NCI-H2196 treated with DMSO at 0.1 percent for 48 hours (cell line): ENCODE measurements around the gene VILL.

ENCODE experiments used
- DNase-seq: peaks from one replicate; lab custom pipeline; 2025; ENCODE audit not compliant: unreplicated experiment; lab: John Stamatoyannopoulos, UW

VILL gene

DNA sequence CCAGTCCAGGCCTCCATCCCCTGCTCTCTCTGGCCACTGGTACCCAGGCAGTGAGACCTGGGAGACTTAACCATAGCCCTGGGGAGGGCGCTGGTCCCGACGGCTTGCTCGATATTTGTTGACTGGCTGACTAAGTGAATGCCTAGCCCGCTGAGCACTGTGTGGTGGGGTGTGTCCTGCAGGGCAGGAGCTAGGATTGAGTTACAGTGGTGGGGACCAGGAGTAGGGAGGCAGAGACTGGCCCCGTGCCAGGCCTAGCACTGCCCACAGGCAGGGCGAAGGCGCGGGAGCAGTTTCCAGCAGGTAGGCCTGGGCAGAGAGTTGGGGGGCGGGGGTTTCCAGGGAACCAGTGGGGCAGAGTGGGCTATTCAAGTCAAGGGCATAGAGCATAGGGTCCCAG lies at the start of gene VILL:
Gene VILL, plus strand, starts transcription at position 260 of the 400 bp plus-strand sequence. CDS start 2,887 bp downstream, outside the sequence.
- no peak for DNase-seq

DNA sequence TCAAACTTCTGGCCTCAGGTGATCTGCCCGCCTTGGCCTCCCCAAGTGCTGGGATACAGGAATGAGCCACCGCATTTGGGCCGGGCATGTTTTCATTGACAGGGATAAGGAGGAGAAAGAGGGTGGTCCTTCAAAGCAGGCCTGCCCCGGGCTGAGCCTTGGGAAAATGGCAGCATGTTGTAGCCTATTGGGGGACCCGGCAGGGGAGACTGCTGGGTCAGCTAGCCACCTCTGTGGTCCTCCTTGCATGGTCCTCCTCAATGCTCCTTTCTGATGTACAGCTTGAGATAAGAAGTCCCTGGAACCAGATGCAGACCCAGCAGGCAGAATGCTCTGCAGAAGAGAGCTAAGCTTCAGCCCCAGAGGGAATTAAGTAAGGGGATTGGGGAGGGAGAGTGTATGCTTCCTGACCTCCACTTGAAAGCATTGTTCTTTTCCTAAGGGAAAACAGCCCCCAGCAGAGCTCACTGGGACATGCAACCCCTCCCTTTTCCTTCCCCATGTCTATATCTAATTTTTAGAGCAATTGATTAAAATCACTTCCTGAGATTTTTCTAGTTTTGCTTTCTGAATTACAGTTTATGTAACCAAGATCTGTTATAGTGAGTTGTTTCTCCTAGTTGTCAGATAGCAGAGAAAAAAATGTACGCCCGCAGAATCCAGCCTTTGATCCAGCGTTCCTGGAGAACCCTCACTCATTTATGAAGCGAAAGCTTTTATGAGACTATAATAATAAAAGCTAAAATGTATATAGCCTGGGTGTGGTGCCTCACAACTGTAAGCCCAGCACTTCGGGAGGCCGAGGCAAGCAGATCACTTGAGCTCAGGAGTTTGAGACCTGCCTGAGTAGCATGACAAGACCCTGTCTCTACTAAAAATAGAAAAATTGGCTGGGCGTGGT lies 48.7 kb upstream of the VILL start:
- no peak for DNase-seq

DNA sequence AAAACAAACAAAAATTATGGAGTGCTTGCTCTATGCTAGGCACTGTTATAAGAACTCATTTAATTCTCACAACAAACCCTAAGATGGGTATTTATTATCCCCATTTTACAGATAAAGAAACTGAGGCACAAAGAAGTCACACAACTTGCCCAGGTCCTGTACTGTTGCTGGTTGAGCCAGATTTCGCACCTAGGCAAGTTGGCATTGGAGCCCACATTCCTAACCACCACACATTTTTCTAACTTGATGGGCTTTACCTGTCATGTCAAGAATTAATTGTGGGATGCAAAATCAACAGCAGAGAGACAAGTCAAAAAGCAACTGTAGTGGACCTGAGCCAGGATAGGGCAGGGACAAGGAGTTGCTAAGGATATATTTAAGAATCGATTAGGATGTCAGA lies 47.9 kb upstream of the VILL start:
- no peak for DNase-seq

DNA sequence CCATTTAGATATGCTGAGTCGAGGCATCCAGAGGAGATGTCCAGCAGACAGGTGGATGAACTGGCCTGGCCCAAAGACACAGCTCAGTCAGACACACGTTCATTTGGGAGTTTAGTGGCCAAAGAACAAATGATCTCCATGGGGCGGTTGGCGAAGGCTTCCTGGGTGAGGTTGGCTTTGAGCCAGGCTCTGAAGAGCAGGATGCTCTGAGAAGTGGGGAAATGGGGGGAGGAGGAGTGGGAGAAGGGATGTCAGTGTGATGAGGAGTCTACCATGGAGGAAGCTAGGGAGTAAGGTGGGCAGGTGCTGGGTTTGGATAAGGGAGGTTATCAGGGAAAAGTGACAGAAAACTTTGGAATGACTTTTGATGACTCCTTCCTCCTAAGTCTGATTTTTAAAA lies 47.5 kb upstream of the VILL start:
- DNase-seq = no peak

DNA sequence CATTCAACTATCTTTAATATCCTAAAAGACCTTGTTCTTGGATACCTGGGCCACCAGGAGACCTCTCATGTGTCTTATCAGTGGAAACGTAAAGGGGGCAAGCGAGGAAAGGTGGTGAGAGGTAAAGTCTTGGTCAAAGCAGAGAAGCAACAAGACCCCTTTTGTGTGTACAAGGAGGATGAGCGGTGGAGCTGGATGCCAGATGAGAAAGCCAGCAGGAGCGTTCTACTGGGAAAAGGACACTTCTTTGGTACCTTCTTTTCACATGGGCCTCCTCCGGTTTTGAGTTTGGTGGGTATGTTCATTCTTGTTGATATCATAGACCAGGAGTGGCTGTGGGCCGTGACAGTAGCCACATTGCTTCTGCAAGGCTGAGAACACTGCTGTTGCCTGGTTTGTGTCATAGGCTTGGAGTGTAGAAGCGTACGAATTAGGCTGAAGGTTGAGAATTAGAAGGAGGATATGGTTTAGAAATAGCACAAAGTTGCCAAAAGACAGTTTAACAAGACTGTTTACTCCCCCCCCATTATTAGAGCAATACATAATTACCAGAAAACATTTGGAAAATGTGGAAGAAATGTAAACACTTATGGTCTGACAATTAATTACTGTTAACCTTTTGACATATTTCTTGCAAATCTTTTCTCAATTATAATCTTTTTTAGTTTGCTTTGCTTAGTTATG lies 46.8 kb upstream of the VILL start:
- DNase-seq = no peak

DNA sequence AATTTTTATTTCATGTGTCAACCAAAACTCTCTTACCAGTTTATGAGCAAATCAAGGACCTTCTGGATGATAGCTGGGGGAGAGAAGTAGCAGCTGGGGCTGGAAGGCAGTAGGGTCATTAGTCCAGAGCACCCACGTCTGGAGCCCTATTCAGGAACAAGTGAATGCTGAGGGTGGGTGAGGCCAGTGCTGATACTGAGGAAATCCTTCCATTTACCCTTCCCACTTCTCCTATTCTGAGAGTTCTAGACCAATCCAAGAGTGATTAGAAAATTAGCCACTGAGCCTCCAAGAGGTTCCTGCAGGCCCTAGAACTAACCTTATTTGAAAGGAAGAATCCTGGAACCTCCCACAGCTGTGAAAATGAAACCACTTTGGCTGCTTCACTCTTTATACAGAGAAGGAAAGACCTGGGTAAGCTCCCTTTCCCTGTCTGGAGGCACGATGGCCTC lies 46.2 kb upstream of the VILL start:
- no peak for DNase-seq

DNA sequence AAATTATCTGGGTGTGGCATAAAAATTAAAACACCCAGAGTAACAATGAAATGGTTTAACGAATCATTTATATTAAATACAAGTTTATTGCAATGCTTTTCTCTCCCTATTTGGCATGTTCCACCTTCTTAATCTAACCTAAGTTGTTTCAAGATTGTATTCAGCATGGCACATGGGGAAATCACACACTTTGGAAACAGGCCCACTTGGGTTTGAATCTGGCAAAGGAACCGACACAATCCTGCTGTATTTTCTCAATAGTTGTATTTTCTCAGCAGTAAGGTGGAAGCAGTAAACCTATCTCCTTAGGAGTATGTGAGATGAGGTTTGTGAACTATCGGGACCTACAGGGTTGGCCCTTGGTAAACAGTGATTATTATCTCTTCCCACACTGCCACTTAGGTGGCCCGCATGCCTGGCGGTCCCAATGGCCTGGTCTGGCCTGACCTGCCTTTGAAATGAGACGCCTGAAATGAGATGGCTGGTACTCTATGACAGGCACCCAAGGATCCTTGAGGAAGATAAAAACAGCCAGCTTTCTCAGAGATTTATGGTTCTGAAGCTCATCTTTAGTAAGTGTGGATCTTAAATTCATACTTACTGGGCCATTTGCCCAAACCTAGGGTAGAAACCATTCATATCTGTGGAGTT lies 45.3 kb upstream of the VILL start:
- no peak for DNase-seq

DNA sequence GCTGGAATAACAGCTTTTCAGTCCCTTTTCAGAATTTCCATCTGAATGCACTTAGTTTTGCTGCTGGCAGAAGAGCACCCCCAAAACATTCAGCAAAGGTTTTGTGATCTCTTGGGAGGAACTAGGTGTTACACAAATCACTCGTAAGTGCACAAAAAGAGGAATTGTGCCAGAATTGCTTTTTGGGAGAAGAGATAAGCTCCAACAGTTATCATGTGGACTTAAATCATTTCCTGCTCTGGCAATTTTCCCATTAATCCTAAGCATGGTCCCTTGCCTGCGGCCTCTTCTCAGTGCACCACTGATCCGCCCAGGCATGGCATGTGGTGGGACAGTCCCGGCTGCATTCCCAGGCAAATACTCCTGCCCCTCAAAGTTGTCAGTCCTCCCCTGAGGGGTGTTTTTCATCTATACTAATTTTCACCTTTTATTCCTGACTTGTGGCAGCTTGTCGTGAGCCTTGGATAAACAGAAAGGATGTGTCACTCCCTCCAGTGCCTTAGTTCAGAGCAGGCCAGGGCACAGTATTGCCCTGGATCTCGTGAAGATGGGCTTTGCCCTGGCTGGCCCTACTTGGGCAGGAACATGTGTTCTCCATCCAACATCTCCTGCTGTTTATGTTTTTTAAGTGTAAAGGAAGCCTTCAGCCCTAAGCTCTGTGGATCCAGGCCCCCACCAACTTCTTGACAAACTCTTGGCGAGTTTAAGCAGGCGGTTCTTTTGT lies 44.6 kb upstream of the VILL start:
- no peak for DNase-seq

DNA sequence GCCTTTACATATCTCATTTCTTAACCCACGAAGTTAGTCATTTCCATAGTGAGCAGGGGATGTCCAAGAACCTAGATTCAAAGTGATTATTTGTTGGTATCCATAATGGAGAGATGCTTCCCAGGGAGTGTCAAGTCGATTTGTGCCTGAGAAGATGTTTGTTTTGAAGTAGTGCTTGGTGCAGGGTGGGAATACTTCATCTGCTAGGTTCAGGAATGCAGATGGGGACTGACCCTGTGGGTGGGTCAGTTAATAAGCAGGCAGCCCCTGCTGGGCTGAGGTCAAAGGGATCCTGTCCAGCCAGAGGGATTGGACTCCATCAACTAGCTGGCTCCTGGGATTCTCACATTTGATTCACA lies 44.1 kb upstream of the VILL start:
- no peak for DNase-seq

DNA sequence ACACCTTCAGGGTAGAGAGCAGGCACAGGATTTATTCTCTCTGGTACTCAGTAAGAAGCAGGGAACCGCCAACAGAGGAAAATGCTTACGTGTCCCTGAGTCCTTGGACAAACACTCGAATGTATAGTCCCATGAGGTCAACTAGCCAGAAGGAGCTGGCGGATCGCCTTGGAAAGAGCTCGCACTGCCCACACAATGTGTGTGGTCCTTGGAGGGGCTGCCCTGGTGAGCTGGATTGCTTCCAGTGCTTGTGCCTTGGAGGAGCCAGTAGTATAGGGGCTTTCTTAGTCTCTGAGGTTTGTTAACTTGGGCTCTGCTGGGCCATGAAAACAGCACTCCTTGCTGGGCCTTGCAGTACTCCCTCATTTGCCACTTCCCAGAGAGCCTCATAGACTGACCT lies 40.7 kb upstream of the VILL start:
- DNase-seq = no peak

DNA sequence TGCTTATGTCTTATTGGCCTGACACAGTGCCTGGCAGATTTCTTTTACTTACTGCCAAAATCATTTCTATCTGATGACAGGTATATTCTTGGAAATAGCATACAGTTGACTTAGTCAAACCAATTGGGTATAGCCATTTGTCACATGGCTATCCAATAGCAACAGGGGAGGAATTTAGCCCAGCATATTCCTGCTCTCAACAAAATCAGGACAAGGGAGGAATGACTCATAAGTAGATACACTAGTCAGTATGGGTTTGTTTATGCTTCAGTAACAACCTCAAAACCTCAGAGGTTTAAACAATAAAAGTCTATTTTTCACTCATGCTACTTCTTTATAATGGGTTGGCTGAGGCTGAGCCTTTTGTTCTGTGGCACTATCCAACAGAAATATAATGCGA lies 38.0 kb upstream of the VILL start:
- DNase-seq = no peak

DNA sequence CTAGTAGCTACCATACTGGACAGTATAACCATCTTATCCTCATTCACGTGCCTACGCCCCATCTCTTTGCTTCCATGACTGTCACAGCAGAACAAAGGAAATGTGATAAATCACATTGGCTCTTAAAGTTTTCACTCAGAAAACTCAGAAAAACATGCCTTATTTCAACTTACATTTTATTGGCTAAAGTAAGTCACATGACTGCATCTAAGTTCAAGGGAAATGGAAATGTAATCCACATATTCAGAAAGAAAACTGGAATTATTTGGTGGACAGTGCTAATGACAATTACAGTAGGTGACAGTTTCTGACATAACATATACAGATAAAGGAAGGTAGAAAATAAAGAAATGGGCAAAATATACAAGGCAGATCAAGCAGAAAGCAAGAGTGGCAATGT lies 37.4 kb upstream of the VILL start:
- no peak for DNase-seq

DNA sequence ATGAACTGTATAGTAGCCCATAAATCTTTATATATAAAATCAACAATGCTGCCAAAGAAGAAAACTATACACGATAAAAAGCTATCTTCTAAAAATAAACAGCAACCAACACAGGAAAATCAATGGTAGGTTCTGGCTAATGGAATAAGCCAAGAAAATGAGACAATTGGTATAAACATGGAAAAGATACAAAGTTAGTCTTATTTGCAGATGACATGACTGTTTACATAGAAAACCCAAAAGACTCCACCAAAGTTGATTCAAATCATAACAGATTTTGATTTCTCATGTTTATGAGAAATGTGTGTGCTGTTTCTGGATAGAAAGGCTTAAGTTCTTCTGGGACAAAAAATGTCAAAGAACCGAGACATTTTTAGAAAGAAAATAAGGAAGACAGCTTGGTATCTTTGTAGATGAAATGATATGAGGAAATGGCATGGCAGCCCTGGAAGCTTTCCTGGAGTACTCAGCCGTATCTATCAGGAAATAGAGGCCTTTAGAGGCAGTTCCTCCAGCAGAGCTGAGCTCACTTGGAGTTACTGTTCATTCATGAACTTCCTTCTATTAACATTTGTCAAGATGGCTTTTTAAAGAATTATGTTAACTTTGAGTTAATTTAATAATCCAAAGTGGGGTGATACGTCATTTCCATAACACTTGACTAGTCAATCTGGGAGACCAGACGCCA lies 36.7 kb upstream of the VILL start:
- no peak for DNase-seq

DNA sequence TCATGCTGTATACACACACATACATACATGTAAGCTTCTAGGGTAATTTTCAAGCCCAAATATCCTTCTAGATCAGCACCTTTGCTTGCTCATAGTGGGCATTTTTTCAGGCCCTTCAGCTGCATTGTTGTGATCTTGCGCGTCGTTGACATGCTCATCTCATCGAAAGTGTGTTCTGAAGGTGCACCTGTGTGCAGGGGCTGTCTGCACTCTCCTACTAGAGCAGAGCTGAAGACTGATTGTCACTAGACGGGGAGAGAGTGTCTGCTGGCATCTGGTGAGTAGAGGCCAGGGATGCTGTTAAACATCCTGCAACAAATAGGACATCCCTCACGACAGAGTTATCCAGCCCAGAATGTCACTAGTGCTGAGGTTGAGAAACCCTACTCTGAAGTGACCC lies 35.7 kb upstream of the VILL start:
- DNase-seq = no peak

DNA sequence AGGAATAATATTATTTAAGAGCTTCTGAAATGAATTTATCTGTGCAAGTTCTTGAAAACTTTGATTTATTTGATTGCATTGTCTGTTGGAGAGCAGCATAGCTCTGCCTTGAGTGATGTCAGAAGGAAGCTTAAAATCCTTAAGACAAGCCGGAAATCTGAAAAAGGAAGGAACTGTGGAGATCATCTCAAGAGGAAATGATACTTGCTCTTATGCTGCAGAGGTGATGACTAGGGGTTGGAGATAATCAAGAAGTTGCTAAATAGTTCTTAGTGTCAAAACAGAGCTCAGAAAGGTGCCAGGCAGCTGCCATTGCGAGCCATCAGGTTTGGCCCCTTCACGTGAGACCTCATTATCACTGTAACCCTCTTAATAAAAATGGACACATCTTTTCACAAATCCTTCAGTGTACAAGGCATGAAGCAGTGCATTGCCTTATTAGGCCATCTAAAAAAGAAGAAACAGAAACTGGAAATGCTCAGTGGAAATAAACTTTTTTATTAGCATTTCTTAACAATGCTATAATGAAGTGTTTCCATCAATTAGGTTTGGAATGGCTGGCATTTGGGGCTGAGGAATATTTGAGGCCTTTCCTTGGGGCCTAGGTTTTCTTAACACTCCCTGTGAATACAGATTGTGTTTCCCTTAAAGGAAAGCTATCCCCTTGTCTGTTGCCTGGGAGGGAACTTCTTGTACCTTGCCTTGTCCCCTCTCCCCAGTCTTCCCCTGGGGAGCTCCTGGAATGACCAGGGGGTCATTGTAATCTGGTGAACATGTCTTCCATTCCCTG lies 34.5 kb upstream of the VILL start:
- DNase-seq = no peak

DNA sequence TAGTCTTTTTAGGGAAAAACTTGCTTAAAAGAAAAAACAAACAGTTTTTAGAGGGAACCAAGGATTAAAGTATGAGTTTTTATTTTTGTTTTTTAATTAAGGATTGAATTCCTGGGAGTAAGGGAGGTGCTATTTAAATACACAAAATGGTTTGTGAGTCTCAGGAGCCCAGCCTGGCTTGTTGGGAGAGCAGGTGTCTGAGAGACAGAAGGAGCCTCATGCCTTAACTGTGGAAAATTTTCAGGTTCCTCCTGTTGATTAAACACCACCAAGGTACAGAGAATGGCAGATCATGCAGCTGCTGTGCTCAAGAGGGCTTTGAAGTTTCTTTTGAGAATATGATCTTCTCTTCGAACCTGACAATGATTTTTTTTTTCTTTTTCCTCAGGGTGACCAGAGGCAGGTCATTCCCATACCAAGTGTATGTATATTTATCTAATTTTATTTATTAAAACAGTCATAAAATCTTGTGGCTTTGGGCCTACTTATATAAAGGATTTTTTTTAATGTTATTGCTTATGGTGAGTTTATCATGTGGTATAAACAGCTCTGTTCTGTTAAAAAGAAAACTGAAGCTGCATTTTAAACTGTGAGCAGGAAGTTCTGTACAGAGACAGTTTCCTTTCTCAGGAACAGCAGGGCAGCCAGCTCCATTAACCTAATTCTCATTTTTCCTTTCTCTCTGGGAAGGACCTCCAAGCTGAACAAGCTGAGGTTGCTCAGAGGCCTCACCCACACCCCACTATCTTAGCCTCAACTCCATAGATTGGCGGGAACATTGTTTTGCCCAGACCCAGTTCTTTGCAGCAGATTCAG lies 33.7 kb upstream of the VILL start:
- no peak for DNase-seq

DNA sequence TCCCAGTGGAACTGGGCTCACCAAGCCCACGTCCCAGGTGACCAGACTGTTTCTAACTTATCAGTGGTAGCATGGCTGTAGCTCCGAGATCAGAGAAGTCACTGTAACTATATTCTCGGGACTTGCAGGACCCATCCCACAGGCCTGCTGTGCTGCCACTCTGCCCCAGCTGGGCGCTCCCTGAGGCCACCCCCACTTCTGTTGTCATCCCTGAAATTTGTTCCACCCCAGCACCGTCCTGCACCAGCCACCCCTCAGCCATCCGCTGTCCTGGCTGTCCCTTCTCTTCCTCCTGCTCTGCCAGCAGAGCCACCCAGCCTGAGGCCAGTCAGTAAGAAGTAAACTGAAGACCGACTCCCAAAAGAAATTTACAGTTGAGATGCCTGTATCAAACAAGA lies 33.0 kb upstream of the VILL start:
- no peak for DNase-seq

DNA sequence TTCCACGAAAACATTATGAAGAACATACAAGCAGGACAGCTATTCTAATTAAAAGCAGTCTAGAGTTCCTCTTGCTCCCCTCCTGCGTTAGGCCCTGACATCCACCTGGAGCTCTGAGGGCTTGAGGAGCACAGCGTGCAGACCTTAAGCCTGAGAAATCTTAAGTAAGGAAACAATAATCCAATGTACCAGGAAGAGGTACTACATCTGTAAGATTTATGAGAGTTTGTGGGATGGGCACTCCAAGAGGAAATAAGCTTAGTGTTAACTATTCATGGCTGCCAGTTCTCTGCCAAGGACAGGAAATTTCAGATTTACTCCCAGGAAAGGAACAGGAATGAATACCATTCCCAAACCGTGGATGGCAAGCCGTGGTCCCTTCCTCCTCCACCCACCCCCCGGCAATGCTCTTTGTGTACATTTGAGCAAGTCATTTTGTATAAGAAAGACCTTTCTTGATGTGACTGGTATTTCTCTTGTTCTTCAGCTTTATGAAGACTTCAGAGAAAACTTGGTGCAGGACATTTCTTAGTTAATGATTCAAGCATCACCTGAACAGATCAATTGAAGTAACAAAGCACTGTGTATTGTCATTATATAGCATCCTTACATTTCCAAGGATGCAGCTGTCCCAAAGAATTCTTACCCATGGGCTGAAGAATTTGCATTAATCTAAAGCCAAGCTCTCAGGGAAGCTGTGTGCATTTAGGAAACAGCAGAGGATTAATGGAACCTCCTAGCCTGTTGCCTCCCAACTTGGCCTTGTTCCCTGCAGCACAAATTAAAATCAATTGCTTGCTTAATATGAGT lies 28.8 kb upstream of the VILL start:
- no peak for DNase-seq
